ENCODE results near the gene ARHGAP22.

ARHGAP22 gene

DNA sequence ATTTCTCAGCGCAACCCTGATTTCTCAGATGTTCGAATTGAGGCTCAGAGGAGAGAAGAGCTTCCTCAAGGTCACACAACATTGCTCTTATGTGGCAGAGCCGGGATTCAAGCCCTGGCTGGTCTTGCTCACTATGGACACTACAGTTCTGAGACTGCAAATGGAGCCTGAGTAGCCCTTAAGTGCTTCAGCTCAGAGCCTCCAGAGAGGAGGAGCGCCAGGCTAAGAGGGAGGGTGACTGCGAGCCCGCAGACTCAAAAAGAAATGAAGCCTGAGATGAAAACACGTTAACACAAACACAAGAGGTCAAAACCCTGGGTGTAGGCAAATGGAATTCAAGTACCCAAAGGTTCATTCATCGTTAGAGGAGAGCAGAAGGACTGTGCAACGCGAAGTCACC lies 13.9 kb downstream of the ARHGAP22 start:
- no peak overlapping the region for H3K27ac ChIP-seq
- DNase-seq (ENCODE audit: low read depth, low spot score) = no peak

DNA sequence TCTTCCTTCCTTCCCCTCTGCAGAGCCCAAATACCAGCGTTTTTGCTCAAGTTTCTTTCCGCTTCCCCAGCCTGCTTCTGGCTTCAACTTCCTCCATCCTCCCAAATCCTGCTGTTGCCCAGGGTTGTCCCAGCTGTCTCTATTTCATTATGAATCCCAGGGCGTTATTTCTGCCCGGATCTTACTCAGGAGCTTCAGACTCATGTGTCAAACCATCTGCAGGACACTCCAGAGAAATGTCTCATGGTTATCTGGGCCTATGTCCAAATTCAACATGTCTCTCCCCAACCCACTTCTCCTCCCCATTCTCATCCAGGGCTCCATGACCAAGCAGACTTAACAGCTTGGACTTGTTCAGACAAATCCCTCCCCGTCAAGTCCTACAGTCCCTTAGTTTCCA lies 15.6 kb downstream of the ARHGAP22 start:
- peak overlapping the region; percentile 86 for H3K27ac ChIP-seq
- peak; percentile 86 for DNase-seq (ENCODE audit: low read depth, low spot score)

DNA sequence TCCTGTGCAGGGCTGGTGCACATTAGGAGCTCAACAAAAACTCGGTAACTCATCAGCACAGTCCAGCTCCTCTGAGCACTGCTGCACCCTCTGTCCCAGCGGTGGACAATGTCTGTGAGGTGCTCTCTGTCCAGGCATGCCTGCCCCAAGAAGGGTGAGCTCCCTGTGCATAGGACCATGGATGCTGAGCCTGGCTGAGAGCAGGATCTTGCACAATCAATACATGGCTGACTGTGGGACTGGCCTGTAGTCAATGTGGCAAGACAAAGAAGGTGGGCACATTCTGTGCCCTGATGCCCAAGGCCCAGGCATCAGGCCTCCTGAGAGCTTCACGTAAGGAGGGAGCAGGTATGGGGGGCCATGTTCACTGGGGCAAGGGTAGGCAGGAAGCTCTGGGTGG lies 17.1 kb downstream of the ARHGAP22 start:
- DNase-seq (ENCODE audit: low read depth, low spot score) = no peak
- H3K27ac ChIP-seq = no peak overlapping the region

GRCh38 chr10:48587101-48587500 lies 17.8 kb downstream of the ARHGAP22 start:
- DNase-seq (ENCODE audit: low read depth, low spot score) = no peak
- H3K27ac ChIP-seq = no peak overlapping the region

DNA sequence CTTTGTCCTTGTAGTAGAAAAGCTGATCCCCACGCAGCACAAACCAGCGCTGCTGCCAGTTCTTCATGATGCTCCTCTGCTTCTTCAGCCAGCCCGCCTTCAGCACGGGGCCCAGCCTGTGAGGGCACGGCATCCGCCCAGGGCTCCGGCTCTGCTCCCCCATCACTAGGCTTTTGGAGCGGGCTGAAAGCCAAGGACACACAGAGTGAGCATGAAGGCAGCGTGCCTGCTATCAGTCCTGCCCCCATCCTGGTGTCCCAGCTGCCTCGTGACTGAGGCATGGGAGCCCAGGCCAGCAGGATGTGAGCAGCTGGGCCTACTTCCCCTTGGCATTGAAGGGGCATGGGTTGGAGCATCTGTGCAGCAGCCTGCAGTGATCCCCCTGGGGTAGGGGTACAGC lies 21.9 kb downstream of the ARHGAP22 start:
- H3K27ac ChIP-seq = no peak overlapping the region
- DNase-seq (ENCODE audit: low read depth, low spot score) = no peak

DNA sequence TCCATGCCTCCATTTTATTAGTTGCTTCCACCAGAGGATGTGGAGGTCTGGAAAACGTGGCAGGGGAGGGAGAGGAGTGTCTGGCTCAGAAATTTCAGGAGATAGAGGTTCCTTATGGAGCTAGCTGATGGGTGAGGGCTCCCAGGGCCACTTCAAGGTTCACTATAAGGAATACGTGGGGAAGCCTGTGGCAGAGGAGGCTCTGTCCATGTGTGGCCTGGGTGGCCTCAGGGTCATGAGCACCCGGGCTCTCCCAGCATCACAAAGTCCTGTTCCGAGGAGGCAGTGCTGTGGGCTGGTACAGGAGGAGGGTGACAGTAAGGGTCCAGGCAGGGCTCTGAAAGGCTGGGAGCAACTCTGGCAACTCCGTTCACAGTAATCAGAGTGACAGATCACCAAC lies 24.6 kb downstream of the ARHGAP22 start:
- DNase-seq (ENCODE audit: low read depth, low spot score) = no peak
- no peak overlapping the region for H3K27ac ChIP-seq

- no peak for DNase-seq (ENCODE audit: low read depth, low spot score)
- no peak overlapping the region for H3K27ac ChIP-seq
Observed at GRCh38 chr10:48579251-48579960, 25.5 kb downstream of the ARHGAP22 start.

GRCh38 chr10:48577158-48577557 lies 27.7 kb downstream of the ARHGAP22 start:
- DNase-seq (ENCODE audit: low read depth, low spot score) = no peak
- no peak overlapping the region for H3K27ac ChIP-seq

GRCh38 chr10:48576501-48576900 lies 28.4 kb downstream of the ARHGAP22 start:
- H3K27ac ChIP-seq = no peak overlapping the region

DNA sequence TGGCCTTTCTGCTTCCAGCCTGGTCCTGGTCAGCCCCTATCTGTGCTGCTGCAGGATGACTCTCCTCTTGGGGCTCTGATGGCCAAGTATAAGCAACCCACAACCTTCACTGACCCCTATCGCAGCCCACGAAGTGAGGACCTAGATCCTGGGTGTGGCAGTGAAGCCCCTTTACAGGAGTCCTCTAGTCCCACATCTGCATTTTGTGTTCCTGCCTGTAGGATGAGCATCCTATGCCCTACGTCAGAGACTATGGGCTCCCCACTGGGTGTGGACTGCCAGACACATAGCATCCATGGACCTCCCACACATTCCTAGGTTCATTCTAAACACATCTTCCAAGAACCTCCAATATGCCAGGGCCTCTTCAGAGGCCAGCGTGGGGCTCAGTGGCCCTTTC lies 29.0 kb downstream of the ARHGAP22 start:
- H3K27ac ChIP-seq = no peak overlapping the region
- no peak for DNase-seq (ENCODE audit: low read depth, low spot score)

More at GRCh38 chr10:48576501-48576900, 28.4 kb downstream of the ARHGAP22 start:
- DNase-seq (ENCODE audit: low read depth, low spot score) = no peak

DNA sequence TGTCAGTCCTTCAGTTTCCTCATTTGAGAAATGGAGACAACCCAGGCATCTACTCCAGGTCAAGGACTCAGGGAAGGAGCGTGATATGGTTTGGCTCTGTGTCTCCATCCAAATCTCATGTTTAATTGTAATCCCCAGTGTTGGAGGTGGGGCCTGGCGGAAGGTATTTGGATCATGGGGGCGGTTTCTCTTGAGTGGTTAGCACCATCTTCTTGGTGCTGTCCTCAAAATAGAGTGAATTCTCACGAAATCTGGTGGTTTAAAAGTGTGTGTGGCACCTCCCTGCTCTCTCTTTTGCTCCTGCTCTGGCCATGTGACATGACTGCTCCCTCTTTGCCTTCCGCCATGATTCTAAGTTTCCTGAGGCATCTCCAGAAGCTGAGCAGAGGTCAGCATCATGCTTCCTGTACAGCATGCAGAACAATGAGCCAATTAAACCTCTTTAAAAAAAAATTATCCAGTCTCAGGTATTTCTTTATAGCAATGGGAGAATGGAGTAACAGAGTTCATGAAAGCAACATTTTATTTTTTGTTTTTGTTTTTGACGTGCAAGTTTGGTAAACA lies 30.0 kb downstream of the ARHGAP22 start:
- DNase-seq (ENCODE audit: low read depth, low spot score) = no peak
- H3K27ac ChIP-seq = no peak overlapping the region

DNA sequence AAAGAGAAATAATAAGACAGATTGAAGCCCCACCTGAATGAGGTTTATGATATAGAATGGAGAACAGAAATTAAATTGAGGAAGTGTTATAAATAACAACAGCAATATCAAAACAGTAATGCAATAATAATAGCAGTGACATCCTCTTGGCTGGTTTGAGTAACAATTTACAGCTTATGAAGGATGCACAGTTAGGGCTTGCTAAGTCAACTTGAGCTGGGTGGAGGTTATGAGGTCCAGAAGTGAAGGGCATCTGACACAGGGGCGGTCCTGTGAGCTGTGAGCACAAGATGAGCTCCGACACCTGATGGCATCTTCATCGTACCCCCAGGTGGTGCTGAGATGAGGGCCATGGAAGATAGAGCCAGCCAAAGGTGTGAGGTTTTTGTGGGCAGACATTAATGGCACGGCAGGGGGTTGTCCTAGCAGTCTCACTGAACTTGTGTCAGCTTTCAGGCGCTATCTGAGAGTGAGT lies 30.5 kb downstream of the ARHGAP22 start:
- no peak overlapping the region for H3K27ac ChIP-seq
- no peak for DNase-seq (ENCODE audit: low read depth, low spot score)

GRCh38 chr10:48573045-48573444 lies 31.8 kb downstream of the ARHGAP22 start:
- no peak overlapping the region for H3K27ac ChIP-seq
- no peak for DNase-seq (ENCODE audit: low read depth, low spot score)

- no peak for DNase-seq (ENCODE audit: low read depth, low spot score)
- no peak overlapping the region for H3K27ac ChIP-seq
Observed at GRCh38 chr10:48572414-48572813, 32.5 kb downstream of the ARHGAP22 start.

DNA sequence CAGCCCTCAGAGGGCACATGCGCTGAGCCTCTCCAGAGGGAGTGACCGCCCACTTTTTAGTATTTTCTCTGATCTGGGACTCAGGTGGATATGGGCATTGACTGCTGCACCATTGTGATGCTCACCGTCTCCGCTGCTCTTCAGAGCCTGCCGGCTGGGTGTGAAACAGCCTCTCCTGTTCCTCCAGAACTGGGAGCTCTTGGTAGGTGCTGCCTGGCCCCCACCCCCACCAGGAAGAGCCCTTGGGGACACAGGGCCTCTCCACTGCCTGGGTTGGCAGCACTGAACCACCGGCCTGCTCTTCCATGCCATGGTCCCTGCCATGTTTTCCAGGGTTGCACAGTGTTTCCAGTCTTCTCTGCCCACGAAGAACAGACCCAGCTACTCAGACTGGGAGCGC lies 36.3 kb downstream of the ARHGAP22 start:
- DNase-seq (ENCODE audit: low read depth, low spot score) = no peak
- no peak overlapping the region for H3K27ac ChIP-seq

DNA sequence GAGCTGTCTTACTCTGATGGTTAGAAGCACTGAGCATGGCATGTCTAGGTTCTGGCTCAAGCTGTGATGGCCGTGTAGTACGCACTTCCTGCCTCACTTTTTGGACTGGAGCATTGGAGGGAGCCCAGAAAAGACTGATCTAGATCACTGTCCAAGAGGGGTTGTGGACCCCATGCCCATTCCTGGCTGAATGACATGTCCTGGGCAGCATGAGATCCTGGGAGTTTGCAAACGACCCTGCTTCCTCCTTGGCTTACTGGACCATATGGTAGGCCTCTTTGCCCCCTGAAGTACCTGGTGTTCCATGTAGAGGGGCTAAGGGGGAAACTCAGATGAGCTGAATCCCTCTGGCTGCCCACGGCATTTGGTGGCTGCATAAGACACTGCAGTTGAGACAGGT lies 36.7 kb downstream of the ARHGAP22 start:
- H3K27ac ChIP-seq = no peak overlapping the region
- DNase-seq (ENCODE audit: low read depth, low spot score) = no peak

GRCh38 chr10:48567346-48567745 lies 37.5 kb downstream of the ARHGAP22 start:
- no peak overlapping the region for H3K27ac ChIP-seq
- no peak for DNase-seq (ENCODE audit: low read depth, low spot score)

DNA sequence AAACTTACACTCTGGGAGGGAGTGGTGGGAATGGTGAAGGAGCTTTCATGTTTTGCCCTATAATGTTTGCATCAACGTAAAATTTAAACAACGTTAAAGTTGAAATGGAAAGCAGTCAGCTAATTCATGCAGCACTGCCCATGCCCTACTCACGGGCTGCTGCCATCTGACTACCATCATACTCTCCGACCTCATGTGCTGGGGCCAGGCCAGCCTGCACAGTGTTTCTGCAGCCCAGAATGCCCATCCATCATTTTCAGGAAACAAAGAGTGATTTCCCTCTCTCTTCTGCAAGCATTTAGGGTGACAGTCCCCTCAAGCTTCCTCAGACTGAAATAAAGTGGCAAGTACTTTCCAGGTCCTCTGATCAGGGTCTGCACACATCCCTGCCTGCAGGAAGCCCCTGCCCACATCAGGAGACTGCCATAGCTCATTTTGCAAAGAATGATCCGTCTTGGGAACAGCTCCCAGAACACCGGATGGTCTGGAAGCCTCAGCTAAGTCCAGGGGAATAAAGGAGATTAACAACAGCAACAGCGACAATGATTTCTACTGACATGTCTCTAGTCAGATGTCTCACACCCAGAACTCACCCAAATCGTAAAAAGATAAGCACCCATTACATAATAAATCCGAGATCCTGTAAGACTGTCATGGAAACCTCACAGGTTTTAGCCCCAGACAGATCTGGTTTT lies 40.3 kb downstream of the ARHGAP22 start:
- H3K27ac ChIP-seq = no peak overlapping the region
- DNase-seq (ENCODE audit: low read depth, low spot score) = no peak

GRCh38 chr10:48557511-48558123 lies 47.3 kb downstream of the ARHGAP22 start:
- no peak for DNase-seq (ENCODE audit: low read depth, low spot score)
- H3K27ac ChIP-seq = no peak overlapping the region

- DNase-seq (ENCODE audit: low read depth, low spot score) = no peak
- no peak overlapping the region for H3K27ac ChIP-seq
Observed at GRCh38 chr10:48556713-48557112, 48.2 kb downstream of the ARHGAP22 start.

DNA sequence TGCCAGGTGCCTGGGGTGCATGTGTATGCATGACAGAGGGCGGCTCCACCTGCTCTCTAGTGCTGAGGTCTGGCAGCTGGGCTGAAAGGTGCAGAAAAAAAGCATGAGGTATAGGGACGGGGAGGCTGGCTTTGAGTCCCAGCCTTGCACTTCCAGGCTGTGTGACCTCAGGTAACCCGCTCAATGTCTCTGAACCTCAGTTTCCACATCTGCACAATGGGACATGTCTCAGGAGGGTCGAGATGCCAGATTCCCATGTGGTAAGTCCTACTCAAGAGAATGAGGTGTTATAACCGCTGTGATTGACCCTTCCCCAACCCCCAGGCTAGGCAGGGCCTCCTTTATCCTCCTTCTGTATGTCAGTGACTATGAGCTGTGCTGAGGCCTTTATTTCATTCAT lies 48.8 kb downstream of the ARHGAP22 start:
- DNase-seq (ENCODE audit: low read depth, low spot score) = no peak
- H3K27ac ChIP-seq = no peak overlapping the region
